Bronchial epithelial cell (primary cell): Measurements from ENCODE around the gene LSM5. TPM values are rescaled to one million over a fixed set of nuclear protein-coding genes. Genes with fewer than 3 reads are reported as not detected.

ENCODE experiments used
- DNase-seq: peaks from one replicate; pipeline ENCODE4 v3.0.0-alpha.2; 2010; ENCODE audit warnings: low read depth
- FAIRE-seq: peaks from 2 replicates; lab custom pipeline; 2011; peaks lifted over from hg19 to GRCh38; lab: Jason Lieb, UNC
- H3K27me3 ChIP-seq: 2 replicates; pipeline ENCODE4 v1.5.1; 2011; ENCODE audit warnings: low read length; ENCODE audit not compliant: control insufficient read depth, insufficient read depth
- H3K36me3 ChIP-seq: 2 replicates; pipeline ENCODE4 v1.5.1; 2011; ENCODE audit warnings: low read length; ENCODE audit not compliant: control insufficient read depth, insufficient read depth
- H3K4me3 ChIP-seq: 2 replicates; pipeline ENCODE4 v1.5.1; 2011; ENCODE audit warnings: mild to moderate bottlenecking, low read depth, low read length, control low read depth
- total RNA-seq: library from RNA; depleted of rRNA; stranded (reverse); fragments of >200 nt; gene quantifications from 2 replicates; pipeline ENCODE4 v1.2.1, GENCODE V29; 2014
- TF ChIP-seq, protein P1 (sequence below): IDR thresholded peaks from 2 replicates; pipeline ENCODE4 v1.5.1; 2011; ENCODE audit warnings: mild to moderate bottlenecking, moderate library complexity, low read length, control low read depth, inconsistent platforms; ENCODE audit not compliant: insufficient read depth, severe bottlenecking

Gene LSM5
- total RNA-seq, 1 donor from 2014 or later = 11.3 TPM

DNA sequence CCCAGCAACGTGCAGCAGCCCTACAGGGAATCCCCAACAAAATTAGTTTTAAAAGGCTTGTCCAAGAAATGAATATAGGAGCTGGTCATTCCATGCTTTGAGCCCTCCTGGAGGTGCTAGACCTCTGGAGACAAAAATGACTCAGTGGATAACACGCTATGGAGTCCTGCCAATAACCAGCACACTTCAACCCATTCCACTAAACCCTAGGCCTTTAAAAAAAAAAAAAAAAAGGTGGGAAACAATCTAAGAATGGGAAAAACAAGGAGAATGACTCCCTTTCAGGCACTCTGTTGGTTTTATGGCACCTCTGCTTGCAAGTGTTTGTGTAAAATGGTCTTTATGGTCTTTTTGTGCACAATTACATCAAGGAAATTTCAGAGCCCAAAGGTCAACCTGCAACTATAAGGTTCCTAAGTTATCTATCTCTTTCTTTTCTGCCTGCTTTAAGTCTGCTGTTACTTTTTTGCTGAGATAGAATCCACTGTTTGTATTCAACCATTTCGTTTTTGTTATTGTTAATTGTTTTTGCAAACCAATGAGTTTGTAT is 26.4 kb upstream of the LSM5 start:
- Histone ChIP-seq H3K36me3 (peaks cover 1% of the 10 kb centered on the region), H3K27me3 (no peaks in the 10 kb centered on the region), H3K4me3 (no peak overlapping the region)
- no peak for DNase-seq
- TF ChIP-seq, protein P1, sequence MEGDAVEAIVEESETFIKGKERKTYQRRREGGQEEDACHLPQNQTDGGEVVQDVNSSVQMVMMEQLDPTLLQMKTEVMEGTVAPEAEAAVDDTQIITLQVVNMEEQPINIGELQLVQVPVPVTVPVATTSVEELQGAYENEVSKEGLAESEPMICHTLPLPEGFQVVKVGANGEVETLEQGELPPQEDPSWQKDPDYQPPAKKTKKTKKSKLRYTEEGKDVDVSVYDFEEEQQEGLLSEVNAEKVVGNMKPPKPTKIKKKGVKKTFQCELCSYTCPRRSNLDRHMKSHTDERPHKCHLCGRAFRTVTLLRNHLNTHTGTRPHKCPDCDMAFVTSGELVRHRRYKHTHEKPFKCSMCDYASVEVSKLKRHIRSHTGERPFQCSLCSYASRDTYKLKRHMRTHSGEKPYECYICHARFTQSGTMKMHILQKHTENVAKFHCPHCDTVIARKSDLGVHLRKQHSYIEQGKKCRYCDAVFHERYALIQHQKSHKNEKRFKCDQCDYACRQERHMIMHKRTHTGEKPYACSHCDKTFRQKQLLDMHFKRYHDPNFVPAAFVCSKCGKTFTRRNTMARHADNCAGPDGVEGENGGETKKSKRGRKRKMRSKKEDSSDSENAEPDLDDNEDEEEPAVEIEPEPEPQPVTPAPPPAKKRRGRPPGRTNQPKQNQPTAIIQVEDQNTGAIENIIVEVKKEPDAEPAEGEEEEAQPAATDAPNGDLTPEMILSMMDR = no peak
- no peak for FAIRE-seq

DNA sequence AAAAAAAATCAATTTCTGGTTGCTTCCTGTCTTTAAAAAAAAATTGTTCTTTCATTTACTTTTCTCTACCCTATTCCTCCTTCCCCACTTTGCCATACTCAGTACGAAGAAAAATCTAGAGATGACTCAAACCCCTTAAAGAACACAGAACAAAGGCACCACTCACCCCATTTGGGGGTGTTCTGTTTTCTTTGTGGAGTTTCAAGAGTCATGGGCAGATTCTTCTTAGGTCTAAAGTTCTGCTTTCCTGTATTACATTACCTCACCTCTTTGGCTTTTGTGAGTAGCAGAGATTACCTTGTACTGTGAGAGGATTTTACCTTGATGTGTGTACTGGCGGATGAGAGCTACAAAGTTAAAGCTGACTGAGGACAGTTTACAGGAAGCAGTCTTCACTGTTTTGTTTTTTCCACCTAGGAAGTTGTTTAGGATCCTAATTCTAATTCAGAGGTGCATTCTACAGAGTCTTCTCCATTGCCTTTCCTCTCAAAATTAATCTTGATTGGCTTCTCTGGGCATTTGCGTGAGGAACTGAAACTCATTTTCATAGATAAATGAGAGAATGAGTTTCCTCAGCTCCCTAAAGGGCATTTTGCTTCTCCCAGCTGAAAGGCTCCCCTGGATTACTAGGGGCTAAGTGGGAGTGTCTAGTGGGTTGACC is 25.8 kb upstream of the LSM5 start:
- Histone ChIP-seq H3K4me3 (no peak overlapping the region), H3K36me3 (peaks cover 1% of the 10 kb centered on the region), H3K27me3 (no peaks in the 10 kb centered on the region)
- no peak for FAIRE-seq
- peak; percentile 49 for DNase-seq
- TF ChIP-seq, protein P1 = no peak

DNA sequence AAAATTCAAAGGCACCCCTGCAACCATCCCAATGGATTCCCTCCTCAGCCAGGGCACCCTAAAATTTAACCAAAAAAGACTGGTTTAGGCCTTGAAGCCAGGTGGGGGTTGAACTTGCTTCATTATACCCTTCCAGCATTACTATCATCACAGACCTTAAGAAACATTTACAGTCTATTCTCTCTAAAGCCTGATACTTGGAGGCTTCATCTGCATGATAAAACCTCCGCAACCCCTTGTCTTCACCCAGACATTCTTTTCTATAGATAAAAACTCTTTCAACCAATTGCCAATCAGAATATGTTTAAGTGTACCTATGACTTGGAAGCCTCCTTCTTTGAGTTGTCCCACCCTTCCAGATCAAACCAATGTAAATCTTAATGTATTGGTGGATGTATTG is 23.0 kb upstream of the LSM5 start:
- TF ChIP-seq, protein P1 = no peak
- Histone ChIP-seq H3K27me3 (no peaks in the 10 kb centered on the region), H3K4me3 (no peak overlapping the region), H3K36me3 (peaks cover 5% of the 10 kb centered on the region)
- no peak for FAIRE-seq
- DNase-seq = no peak

DNA sequence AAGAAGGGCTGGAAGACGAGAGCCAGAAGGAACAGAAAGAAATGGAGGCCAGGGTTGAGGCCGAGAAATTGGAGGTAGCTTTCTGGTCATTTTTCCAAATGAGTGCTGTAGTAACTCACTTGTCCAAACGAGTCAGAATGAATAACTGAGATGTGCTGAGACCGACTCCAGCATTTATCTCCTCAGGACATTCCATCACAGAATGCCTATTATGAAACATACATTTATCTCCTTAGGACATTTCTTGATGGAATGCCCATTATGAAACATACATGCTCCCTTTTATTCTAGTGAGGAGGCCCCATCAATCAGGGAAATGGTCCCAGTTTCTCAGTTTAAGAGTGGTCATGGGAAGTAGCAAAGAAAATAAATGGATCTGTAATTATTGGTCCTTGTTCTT is 21.6 kb upstream of the LSM5 start:
- Histone ChIP-seq H3K27me3 (no peaks in the 10 kb centered on the region), H3K36me3 (peaks cover 5% of the 10 kb centered on the region), H3K4me3 (no peak overlapping the region)
- DNase-seq = peak; percentile 52
- FAIRE-seq = no peak
- TF ChIP-seq, protein P1 = no peak

DNA sequence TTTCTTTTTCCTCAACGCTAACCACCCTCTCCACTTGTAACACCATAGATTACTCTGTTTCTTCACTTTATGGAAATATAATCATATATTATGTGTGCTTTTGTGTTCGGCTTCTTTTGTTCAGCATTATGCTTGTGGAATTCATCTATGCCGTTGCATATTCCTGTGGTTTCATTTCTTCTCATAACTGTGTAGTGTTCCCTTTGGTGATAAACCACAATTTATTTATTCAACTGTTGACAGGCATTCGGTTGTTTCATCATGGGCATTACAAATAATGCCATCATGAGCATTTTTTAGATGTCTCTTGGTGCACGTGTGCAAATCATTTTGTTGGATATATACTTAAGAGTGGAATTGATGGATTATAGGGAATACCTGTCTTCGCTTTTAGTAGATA is 17.2 kb upstream of the LSM5 start:
- TF ChIP-seq, protein P1 = no peak
- FAIRE-seq (no peak), DNase-seq (no peak)
- Histone ChIP-seq H3K36me3 (peaks cover 5% of the 10 kb centered on the region), H3K4me3 (no peak overlapping the region), H3K27me3 (no peaks in the 10 kb centered on the region)
